Bronchial epithelial cell (primary cell): ENCODE data around the gene DHX36. TPM values are rescaled to one million over a fixed set of nuclear protein-coding genes. Genes with fewer than 3 reads are reported as not detected.

ENCODE experiments used
- DNase-seq: peaks from one replicate; pipeline ENCODE4 v3.0.0-alpha.2; 2010; ENCODE audit warnings: low read depth
- FAIRE-seq: peaks from 2 replicates; lab custom pipeline; 2011; peaks lifted over from hg19 to GRCh38; lab: Jason Lieb, UNC
- H3K27me3 ChIP-seq: 2 replicates; pipeline ENCODE4 v1.5.1; 2011; ENCODE audit warnings: low read length; ENCODE audit not compliant: control insufficient read depth, insufficient read depth
- H3K36me3 ChIP-seq: 2 replicates; pipeline ENCODE4 v1.5.1; 2011; ENCODE audit warnings: low read length; ENCODE audit not compliant: control insufficient read depth, insufficient read depth
- H3K4me3 ChIP-seq: 2 replicates; pipeline ENCODE4 v1.5.1; 2011; ENCODE audit warnings: mild to moderate bottlenecking, low read depth, low read length, control low read depth
- total RNA-seq: library from RNA; depleted of rRNA; stranded (reverse); fragments of >200 nt; gene quantifications from 2 replicates; pipeline ENCODE4 v1.2.1, GENCODE V29; 2014
- TF ChIP-seq, protein P1 (sequence below): IDR thresholded peaks from 2 replicates; pipeline ENCODE4 v1.5.1; 2011; ENCODE audit warnings: mild to moderate bottlenecking, moderate library complexity, low read length, control low read depth, inconsistent platforms; ENCODE audit not compliant: insufficient read depth, severe bottlenecking

Gene DHX36
- total RNA-seq, 1 donor from 2014 or later: 27.6 TPM

DNA sequence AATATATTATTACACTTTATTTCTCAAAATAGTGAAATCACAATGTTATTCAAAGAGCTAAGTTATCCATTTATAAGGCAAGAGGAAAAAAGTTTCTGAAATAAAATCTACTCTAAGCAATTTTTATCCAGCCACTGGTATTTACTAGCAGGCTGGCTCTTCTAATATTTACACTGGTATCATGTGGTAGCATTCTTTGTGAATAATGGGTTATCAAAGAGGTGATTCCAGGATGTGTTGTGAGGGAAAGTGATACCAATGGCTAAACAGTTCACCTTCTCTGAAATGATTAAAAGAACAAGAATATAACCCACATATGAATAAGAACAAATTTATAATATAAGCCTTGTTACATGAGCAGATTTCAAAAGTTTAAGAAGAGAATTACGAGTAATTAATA lies 44.1 kb downstream of the DHX36 start:
- Histone ChIP-seq H3K27me3 (no peaks in the 10 kb centered on the region), H3K4me3 (no peak overlapping the region), H3K36me3 (peaks cover 2% of the 10 kb centered on the region)
- TF ChIP-seq, protein P1, sequence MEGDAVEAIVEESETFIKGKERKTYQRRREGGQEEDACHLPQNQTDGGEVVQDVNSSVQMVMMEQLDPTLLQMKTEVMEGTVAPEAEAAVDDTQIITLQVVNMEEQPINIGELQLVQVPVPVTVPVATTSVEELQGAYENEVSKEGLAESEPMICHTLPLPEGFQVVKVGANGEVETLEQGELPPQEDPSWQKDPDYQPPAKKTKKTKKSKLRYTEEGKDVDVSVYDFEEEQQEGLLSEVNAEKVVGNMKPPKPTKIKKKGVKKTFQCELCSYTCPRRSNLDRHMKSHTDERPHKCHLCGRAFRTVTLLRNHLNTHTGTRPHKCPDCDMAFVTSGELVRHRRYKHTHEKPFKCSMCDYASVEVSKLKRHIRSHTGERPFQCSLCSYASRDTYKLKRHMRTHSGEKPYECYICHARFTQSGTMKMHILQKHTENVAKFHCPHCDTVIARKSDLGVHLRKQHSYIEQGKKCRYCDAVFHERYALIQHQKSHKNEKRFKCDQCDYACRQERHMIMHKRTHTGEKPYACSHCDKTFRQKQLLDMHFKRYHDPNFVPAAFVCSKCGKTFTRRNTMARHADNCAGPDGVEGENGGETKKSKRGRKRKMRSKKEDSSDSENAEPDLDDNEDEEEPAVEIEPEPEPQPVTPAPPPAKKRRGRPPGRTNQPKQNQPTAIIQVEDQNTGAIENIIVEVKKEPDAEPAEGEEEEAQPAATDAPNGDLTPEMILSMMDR: no peak
- FAIRE-seq (no peak), DNase-seq (no peak)

GRCh38 chr3:154275965-154276364 lies 48.3 kb downstream of the DHX36 start:
- FAIRE-seq (no peak), DNase-seq (no peak)
- Histone ChIP-seq H3K27me3 (no peaks in the 10 kb centered on the region), H3K36me3 (peaks cover 5% of the 10 kb centered on the region), H3K4me3 (no peak overlapping the region)
- TF ChIP-seq, protein P1: no peak

DNA sequence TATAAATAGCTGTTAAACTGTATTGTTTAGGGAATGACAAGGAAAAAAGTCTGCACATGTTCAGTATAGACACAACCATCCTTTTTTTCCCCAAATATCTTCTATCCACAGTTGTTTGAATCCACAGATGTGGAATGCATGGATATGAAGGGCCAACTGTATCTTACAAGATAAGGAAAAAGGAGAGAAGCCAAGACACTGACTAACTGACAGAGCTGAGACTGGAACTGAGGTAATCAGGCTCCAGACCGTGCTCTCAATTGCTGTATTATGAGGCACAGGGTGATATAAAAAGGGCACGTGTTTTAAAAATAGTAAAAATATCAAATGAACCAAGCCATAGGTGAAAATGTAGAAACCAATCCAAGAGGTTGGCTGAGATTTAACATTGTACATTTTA lies 49.0 kb downstream of the DHX36 start:
- peaks cover 5% of the 10 kb centered on the region for H3K36me3 ChIP-seq
- TF ChIP-seq, protein P1: no peak

DNA sequence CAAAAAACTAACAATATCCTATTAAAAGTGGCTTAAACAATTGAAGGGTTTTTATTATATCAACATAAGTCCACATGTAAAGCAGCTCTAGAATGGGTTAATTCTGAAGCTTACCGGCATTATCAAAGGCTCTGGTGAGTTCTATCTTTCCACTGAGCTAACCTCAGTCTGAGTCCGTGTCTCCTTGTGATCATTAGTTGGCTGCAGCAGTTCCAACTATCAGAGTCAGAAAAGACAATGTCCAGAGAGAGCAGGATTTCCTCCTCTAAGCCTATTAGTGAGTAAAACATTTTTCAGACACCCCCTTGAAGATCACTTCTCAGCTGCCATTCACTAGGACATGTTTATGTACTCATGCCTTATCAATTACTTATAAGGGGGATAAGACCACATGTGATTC lies 49.9 kb downstream of the DHX36 start:
- DNase-seq (no peak), FAIRE-seq (no peak)
- TF ChIP-seq, protein P1: no peak

More for the DNA sequence above, 49.0 kb downstream of the DHX36 start:
- H3K27me3 ChIP-seq: no peaks in the 10 kb centered on the region
- DNase-seq (no peak), FAIRE-seq (no peak)
- no peak overlapping the region for H3K4me3 ChIP-seq

GRCh38 chr3:154273381-154273780 lies 50.9 kb downstream of the DHX36 start:
- DNase-seq: no peak
- H3K27me3 ChIP-seq: no peaks in the 10 kb centered on the region
- peaks cover 6% of the 10 kb centered on the region for H3K36me3 ChIP-seq
- no peak overlapping the region for H3K4me3 ChIP-seq
- FAIRE-seq: no peak
- TF ChIP-seq, protein P1: no peak

More for the DNA sequence above, 49.9 kb downstream of the DHX36 start:
- Histone ChIP-seq H3K36me3 (peaks cover 6% of the 10 kb centered on the region), H3K4me3 (no peak overlapping the region), H3K27me3 (no peaks in the 10 kb centered on the region)

DNA sequence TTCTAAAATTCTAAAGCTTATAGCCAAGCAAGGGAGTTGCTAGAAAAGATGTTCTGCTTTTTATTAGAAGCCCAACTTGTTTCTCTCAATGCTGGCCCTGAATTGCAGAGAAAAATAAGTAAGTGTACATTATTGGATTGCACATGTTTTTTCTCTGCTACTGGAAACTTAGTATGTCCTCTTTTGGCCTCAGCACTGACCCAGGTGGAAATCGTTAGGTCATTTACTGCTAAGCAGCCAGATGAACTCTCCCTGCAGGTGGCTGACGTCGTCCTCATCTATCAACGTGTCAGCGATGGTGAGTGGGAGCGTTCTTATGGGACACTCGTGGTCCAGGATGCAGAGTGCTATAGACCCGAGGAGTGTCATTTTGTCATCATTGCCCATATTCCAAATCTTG lies 69.8 kb downstream of the DHX36 start:
- Histone ChIP-seq H3K4me3 (no peak overlapping the region), H3K27me3 (no peaks in the 10 kb centered on the region), H3K36me3 (peaks cover 3% of the 10 kb centered on the region)
- FAIRE-seq (no peak), DNase-seq (no peak)
- TF ChIP-seq, protein P1: no peak
